KOPT-K1 (cell line): ENCODE data around the gene ADRM1.

Source experiments
- H3K27ac ChIP-seq: fragments of 200-600 bp; sonication (generic); 2 replicates; pipeline ENCODE4 v1.5.1; 2016; ENCODE audit warnings: antibody characterized with exemption, mild to moderate bottlenecking, low read depth, low read length; ENCODE audit not compliant: poor library complexity, severe bottlenecking
- H3K36me3 ChIP-seq: fragments of 200-600 bp; sonication (generic); 2 replicates; pipeline ENCODE4 v1.5.1; 2017; ENCODE audit warnings: antibody characterized with exemption, mild to moderate bottlenecking, low read length, moderate library complexity; ENCODE audit not compliant: insufficient read depth
- H3K9me3 ChIP-seq: fragments of 200-600 bp; sonication (generic); 2 replicates; pipeline ENCODE4 v1.5.1; 2017; ENCODE audit warnings: antibody characterized with exemption, low read length, mild to moderate bottlenecking; ENCODE audit not compliant: insufficient read depth, poor library complexity, severe bottlenecking

Gene ADRM1, protein sequence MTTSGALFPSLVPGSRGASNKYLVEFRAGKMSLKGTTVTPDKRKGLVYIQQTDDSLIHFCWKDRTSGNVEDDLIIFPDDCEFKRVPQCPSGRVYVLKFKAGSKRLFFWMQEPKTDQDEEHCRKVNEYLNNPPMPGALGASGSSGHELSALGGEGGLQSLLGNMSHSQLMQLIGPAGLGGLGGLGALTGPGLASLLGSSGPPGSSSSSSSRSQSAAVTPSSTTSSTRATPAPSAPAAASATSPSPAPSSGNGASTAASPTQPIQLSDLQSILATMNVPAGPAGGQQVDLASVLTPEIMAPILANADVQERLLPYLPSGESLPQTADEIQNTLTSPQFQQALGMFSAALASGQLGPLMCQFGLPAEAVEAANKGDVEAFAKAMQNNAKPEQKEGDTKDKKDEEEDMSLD

DNA sequence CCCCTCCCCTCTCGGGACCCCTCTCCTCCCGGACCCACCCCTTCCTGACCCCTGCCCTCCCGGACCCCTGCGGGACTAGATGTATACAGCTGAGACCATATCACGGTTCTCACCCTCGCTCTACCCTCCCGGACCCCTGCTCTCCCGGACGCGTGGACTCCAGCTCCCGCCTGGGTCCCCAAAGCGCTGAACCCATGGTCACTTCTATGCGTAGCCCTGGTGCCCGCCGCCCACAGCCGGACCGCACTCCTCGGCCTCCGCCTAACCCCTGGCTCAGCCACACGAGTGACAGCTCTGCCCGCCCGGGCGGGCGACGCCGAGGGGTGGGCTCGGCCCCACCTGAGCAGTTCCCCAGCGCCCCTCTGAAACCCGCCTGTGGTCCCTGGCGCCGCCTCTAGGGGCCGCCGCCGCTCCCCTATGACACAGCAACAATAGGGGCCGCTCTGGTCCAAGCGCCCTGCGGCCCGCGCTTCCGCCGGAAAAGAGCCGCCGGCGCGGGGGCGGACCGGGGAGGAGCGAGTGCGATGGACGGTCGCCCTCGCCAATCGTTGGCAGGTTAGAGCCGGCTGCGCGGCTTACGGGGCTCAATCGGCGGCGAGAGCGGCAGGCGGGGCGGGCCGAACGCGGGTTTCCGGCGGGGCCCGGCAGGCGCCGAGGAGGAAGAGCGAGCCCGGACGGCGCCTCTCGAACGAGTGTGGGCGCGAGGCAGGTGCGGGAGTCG is at the start of gene ADRM1:
Gene ADRM1, plus strand, starts transcription at position 657 of the 721 bp plus-strand sequence. CDS start 572 bp downstream, outside the sequence.
- peaks cover 34% of the 10 kb centered on the region for H3K36me3 ChIP-seq
- peak within 1 kb of the TSS; percentile 73 for H3K27ac ChIP-seq
- H3K9me3 ChIP-seq: no peaks in the 10 kb centered on the region

DNA sequence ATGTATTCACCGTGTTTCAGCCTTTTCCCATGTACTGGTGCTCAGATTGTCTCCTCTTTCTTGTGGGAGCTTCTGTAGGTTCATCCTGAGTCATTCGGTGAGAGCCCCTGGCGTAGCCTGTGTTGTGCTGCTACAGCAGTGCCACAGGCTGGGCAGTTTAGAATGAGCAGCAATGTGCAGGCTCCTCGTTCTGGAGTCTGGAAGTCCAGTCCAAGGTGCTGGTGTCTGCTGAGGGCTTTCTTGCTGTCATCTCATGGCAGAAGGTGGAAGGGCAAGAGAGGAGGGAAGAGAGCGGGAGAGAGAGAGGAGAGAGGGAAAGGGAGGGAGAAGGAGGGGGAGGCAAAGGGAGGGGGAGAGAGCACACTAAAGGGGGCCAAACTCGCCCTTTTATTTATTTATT is 49.4 kb upstream of the ADRM1 start:
- no peaks in the 10 kb centered on the region for H3K36me3 ChIP-seq
- H3K27ac ChIP-seq: no peak overlapping the region

DNA sequence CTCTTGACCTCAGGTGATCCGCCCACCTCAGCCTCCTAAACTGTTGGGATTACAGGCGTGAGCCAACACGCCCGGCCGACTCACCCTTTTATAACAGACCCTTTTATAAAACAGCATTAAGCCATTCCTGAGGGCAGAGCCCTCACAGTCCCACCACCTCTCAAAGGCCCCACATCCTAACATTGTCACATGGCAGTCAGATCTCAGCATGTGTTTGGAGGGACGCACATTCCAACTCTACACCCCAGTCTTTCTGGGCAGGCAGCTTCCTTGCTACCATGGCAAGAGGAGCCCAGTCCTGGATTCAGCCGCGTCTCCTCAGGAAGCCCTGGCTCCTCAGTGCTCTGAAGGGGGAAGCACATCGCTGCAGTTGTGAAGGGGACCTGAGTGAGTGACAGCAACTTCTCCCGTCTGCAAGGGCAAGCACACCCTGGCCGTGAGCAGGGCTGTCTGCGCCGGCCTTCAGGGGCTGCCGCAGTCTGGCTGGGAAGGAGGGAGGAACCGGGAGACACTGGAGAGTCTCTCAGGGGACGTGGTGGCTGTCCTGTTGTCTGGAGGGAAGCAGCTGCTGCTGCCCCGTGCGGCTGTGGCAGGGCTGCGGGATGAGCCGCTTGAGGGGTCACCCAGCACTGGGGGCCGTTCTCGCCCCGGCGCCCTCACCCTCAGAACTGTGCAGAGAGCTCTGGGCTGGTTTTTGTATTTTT is 48.6 kb upstream of the ADRM1 start:
- Histone ChIP-seq H3K9me3 (no peaks in the 10 kb centered on the region), H3K36me3 (no peaks in the 10 kb centered on the region; the same call in 1 of the 2 replicates), H3K27ac (no peak overlapping the region)

More for the DNA sequence above, 49.4 kb upstream of the ADRM1 start:
- no peaks in the 10 kb centered on the region for H3K9me3 ChIP-seq

DNA sequence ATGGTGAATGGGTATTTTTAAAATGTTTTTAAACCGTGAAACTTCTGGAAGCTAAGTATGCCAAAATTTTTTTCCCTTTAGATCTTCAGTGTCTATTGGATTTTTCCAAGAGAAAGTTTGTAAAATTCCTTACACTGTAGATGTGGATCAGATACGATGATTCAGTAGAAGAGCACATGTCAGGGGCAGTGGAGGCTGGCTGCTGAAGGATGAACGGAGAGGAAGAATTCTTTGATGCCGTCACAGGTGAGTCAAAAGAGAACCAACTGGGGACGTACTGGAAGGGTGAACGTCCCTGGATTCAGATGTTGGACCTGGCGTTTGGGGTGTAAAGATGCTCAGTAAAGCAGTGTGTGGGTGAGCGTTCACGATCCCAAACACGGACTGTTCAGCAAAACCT is 46.8 kb upstream of the ADRM1 start:
- Histone ChIP-seq H3K36me3 (peaks cover 8% of the 10 kb centered on the region; the same call in 1 of the 2 replicates), H3K9me3 (no peaks in the 10 kb centered on the region)

DNA sequence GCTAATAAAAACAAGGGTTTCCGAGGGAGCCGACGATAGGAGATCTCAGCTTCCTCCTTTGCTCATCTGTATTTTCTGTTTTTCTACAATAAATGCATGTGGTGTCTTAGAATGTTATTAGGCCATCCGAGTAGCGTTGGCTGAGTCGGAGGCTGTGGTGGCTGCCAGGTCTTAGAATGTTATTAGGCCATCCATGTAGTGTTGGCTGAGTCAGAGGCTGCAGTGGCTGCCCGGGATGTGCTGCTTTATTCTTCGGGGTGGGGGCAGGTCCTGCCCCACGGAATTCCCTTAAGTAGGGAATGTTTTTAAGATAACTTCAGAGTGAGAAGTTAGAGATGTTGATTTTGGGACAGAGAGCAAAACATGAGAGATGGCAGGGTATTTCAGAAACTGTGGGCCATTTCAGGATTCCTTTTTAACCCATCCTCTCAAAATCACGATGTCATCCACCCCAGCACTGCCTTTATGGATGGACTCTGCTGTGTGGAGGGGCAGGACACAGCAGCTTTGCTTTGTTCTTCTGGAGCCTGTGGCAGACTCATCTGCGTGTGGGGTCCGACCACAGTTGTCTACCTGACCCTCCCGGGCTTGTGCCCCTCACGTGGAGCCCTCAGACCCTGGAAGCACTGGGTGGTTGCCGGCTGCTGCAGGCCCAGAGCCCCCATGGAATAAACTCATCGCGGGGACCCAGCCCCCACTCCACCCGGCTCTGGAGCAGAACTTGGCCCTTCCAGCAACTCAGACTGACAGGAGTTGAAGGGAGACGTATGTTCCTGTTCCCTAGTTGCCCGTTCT is 44.1 kb upstream of the ADRM1 start:
- H3K9me3 ChIP-seq: no peaks in the 10 kb centered on the region
- no peak overlapping the region for H3K27ac ChIP-seq
- peaks cover 8% of the 10 kb centered on the region; the same call in 1 of the 2 replicates for H3K36me3 ChIP-seq

More for the DNA sequence above, 46.8 kb upstream of the ADRM1 start:
- H3K27ac ChIP-seq: no peak overlapping the region

DNA sequence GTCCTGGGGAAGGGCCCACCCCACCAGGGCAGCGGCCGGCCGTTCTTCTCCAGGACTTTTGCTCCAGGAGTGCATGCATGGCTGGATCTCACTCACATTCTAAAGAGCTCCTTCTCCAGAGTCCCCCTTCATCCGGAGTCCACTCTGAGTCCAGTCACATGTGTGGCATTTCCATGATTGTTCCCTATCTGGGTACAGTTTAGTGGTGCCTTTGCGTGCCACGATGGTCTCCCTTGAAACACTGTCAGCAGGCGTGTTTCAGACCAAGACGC is 43.6 kb upstream of the ADRM1 start:
- H3K9me3 ChIP-seq: no peaks in the 10 kb centered on the region
- H3K36me3 ChIP-seq: peaks cover 11% of the 10 kb centered on the region
- H3K27ac ChIP-seq: no peak overlapping the region

DNA sequence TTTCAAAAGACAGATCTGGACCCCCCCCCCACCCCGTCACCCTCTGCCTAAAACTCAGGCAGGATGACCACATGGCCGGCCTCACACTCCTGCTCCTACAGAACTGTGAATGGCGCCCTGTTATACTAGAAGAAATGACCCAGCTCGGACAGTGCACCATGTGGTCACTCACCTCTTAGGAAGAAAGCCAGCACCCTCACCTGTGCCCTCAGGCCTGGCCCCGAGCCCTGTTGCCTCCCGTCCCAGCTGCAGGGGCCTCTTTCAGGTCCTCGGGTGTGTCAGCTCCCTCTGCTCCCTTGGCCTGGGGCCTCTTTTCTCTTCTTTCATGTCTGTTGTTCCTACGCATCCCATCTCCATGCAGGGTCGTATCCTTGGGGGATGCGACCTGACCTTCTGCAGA is 40.7 kb upstream of the ADRM1 start:
- H3K27ac ChIP-seq: no peak overlapping the region
- H3K9me3 ChIP-seq: no peaks in the 10 kb centered on the region
- H3K36me3 ChIP-seq: peaks cover 29% of the 10 kb centered on the region

DNA sequence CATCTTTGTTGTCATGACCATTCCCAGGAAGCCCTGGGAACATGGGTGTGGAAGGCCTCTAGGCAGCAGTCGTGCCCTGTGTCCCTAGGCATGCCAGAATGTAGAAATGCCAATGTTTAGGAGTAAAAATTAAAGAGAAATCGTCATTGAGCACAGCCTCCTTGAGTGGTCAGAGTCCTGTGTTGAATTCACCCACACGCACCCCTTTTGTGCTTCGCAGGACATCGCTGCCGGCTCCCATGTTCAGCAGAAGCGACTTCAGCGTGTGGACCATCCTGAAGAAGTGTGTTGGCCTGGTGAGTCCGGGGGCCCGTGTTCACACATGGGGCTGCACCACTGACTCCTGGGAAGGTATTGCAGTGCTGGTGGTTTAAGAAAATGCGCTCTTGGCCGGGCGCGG is 39.4 kb upstream of the ADRM1 start:
- no peak overlapping the region for H3K27ac ChIP-seq
- no peaks in the 10 kb centered on the region for H3K9me3 ChIP-seq
- H3K36me3 ChIP-seq: peaks cover 29% of the 10 kb centered on the region

DNA sequence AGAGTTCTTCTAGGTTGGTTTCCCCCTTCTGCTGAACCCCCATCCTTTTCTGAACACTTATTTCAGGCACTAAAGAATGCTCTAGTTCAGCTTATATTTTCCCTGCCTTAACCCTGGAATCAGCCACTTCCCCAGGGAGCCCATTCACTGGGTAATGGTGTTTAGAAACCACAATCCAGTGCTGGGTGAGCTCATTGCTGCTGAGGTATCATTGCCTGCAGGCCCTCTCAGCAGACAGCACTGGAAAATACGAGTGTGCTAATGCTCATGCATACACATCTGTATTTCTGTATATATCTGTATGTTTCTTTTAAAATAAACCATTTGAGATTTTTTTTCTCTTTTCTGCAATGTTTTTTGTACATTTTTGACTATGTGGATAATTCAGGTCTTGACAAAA is 37.4 kb upstream of the ADRM1 start:
- H3K9me3 ChIP-seq: no peaks in the 10 kb centered on the region
- peaks cover 26% of the 10 kb centered on the region for H3K36me3 ChIP-seq
- no peak overlapping the region for H3K27ac ChIP-seq

DNA sequence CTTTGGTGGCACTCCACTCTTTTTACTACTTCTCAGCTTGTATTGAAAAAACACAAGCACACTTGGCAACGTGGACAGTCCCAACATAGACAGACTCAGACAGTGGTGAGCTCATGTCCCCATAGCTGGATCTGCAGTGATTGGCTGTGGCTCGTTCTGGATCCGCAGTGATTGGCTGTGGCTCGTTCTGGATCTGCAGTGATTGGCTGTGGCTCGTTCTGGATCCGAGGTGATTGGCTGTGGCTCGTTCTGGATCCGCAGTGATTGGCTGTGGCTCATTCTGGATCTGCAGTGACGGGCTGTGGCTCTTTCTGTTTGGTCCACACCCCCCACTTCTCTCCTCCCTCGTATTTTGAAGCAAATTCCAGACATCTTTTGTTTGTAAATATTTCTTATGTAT is 36.5 kb upstream of the ADRM1 start:
- peaks cover 21% of the 10 kb centered on the region for H3K36me3 ChIP-seq
- H3K9me3 ChIP-seq: no peaks in the 10 kb centered on the region
- H3K27ac ChIP-seq: no peak overlapping the region

DNA sequence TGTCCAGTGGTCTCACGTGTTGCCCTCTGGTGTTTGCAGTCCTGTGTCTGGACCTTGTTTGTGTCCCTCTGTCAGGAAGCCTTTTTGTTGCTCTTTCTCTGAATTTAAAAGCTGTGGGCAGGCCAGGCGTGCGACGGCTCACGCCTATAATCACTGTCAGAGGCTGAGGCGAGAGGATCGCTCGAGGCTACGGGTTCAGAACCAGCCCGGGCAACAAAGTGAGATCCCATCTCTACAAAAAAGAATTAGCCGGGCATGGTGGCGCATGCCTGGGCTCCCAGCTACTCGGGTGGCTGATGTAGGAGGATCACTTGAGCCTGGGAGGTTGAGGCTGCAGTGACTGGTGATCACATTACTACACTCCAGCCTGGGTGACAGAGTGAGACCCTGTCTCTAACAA is 35.9 kb upstream of the ADRM1 start:
- Histone ChIP-seq H3K36me3 (peaks cover 21% of the 10 kb centered on the region), H3K27ac (no peak overlapping the region), H3K9me3 (no peaks in the 10 kb centered on the region)

DNA sequence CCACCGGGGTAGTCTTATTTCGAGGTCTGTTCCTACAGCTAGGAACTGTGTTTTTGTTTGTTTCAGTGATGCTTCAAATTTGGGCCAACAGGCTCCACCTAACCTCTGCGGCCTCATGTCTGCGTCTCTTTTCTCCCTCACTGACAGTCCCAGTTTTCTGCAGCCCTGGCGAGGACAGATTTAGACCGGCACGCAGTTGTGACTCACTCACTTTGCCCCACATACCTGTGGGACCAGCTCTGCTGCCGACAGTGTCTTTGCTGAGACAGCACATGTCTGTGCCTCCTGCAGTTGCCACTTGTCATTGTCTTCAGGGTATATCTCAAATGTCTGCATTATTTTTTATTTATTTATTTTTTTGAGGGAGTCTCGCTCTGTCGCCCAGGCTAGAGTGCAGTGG is 35.3 kb upstream of the ADRM1 start:
- H3K36me3 ChIP-seq: peaks cover 28% of the 10 kb centered on the region

DNA sequence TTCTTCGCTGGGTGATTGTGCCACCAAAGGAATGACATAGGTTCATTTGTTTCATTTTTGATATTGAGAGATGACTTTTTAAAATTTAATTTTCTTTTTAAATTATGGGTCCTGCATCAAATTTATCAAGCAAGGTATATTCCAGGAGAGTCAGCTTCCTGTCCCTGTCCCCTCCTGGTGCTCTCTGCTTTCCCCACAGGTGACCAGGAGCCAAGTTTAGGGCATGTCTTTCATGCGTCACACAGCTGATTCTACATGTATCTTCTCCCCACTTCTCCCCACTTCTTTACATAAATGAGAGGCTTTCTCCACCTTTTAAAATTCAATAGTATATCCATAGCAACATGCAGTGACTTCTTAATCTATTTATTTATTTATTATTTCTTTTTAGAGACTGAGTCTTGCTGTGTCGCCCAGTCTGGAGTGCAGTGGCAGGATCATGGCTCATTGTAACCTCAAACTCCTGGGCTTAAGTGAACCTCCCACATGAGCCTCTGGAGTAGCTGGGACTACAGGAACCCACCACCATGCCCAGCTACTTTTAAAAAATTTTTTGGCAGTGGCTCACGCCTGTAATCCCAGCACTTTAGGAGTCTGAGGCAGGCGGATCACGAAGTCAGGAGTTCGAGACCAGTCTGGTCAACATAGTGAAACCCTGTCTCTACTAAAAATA is 34.4 kb upstream of the ADRM1 start:
- H3K27ac ChIP-seq: no peak overlapping the region
- peaks cover 35% of the 10 kb centered on the region for H3K36me3 ChIP-seq
- H3K9me3 ChIP-seq: no peaks in the 10 kb centered on the region

More for the DNA sequence above, 35.3 kb upstream of the ADRM1 start:
- Histone ChIP-seq H3K27ac (no peak overlapping the region), H3K9me3 (no peaks in the 10 kb centered on the region)

DNA sequence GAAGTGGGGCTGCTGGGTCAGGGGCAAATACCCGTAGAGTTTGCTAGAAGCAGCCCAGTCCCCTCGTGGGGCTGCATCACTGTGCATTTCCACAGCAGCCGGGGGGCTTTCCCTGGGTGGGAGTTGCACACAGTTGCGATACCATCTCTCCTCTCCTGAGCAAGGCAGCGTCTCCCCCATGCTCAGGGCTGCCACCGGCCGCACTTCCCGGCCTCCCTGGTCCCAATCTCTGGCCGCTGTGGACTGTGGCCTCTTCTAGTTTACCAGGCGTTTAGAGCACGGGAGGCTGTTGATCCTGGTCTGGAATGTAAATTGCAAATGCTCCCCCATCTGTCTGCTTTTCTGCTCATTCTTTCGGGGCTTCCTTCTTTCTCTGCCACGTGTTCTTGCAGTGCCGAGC is 33.4 kb upstream of the ADRM1 start:
- Histone ChIP-seq H3K36me3 (peaks cover 37% of the 10 kb centered on the region), H3K9me3 (no peaks in the 10 kb centered on the region), H3K27ac (no peak overlapping the region)
